ENCODE results near the gene LRRC17. TPM values are rescaled to one million over a fixed set of nuclear protein-coding genes. Genes with fewer than 3 reads are reported as not detected.

Gene LRRC17
- total and polyA plus RNA-seq, 9 of the 15 experiments (the other 6 are each of a cell fraction or from before 2014, with no cell fraction given) = 0.03 to 0.18 (median 0.12) TPM; not detected in 5

- peak; percentile 45; the same call in 1 of the 2 replicates for TF ChIP-seq ARID3A (IDR thresholded peaks at IDR 0.05; ENCODE audit: borderline replicate concordance, low read depth, low read length)
- TF ChIP-seq CUX1 (CRISPR knock-in tag; IDR thresholded peaks at IDR 0.05) = no peak
- no peak for TF ChIP-seq CHD1 (IDR thresholded peaks at IDR 0.05; ENCODE audit: low read length)
- TF ChIP-seq ZNF274 (IDR thresholded peaks at IDR 0.05; ENCODE audit: borderline replicate concordance, low read depth, low read length) = no peak
- peak; percentile 99 for TF ChIP-seq HMG20A (CRISPR knock-in tag; conservative IDR thresholded peaks at IDR 0.05)
- no peak for TF ChIP-seq ARID2 (IDR thresholded peaks at IDR 0.05)
- no peak for TF ChIP-seq E2F8 (IDR thresholded peaks at IDR 0.05; ENCODE audit: low read depth, partially characterized antibody)
- peak; percentile 88 for TF ChIP-seq SMARCA4 (IDR thresholded peaks at IDR 0.05)
- TF ChIP-seq ZNF253 (CRISPR knock-in tag; conservative IDR thresholded peaks at IDR 0.05) = no peak
- TF ChIP-seq PREB (CRISPR knock-in tag; IDR thresholded peaks at IDR 0.05) = no peak
- peak in 1 of 2 experiments; percentile 27; a peak in 1 of 4 replicates for TF ChIP-seq MLLT1 (IDR thresholded peaks at IDR 0.05)
- no peak for TF ChIP-seq ZNF174 (CRISPR knock-in tag; IDR thresholded peaks at IDR 0.05)
- TF ChIP-seq SAP30 (IDR thresholded peaks at IDR 0.05; ENCODE audit: borderline replicate concordance, insufficient read depth, low read depth, low read length, poor library complexity, severe bottlenecking) = no peak
- no peak for TF ChIP-seq ZNF586 (CRISPR knock-in tag; conservative IDR thresholded peaks at IDR 0.05)
- no peak for TF ChIP-seq KAT7 (CRISPR knock-in tag; IDR thresholded peaks at IDR 0.05; ENCODE audit: borderline replicate concordance)
These were observed 70.8 kb downstream of the LRRC17 start (continued) for GRCh38 chr7:102983602-102984001.
